Esophagus squamous epithelium (tissue), 5 donors: Measurements from ENCODE around the gene PDE9A. TPM values are rescaled to one million over a fixed set of nuclear protein-coding genes. Genes with fewer than 3 reads are reported as not detected.
"Not testable (repeated sequence)": the region's sequence is repeated elsewhere in the genome, so short reads cannot be mapped to it uniquely, and the experiment has no call there.

Experiments used
- DNase-seq: peaks from one replicate; lab custom pipeline; 2025; lab: John Stamatoyannopoulos, UW
- H3K27ac ChIP-seq, 4 donors: fragments of 200-600 bp; sonication (generic); one replicate each; pipeline ENCODE4 v1.5.1; 2016 to 2019; ENCODE audit warnings: mild to moderate bottlenecking in 1 of 4
- H3K27me3 ChIP-seq, 4 donors: fragments of 200-600 bp; sonication (generic); 1 replicate in 3 of 4; 2 replicates in 1 of 4; pipeline versions ENCODE4 v1.5.1 to v1.6.0; 2017 to 2021; ENCODE audit warnings: antibody characterized with exemption in 1 of 4
- H3K36me3 ChIP-seq, 3 donors: fragments of 200-600 bp; sonication (generic); one replicate each; pipeline ENCODE4 v1.5.1; 2016 to 2019
- H3K4me1 ChIP-seq, 3 donors: fragments of 200-600 bp; sonication (generic); one replicate each; pipeline ENCODE4 v1.5.1; 2017 to 2019
- H3K4me3 ChIP-seq, 4 donors: fragments of 200-600 bp; sonication (generic); 1 replicate in 3 of 4; 2 replicates in 1 of 4; pipeline ENCODE4 v1.5.1; 2016 to 2019; ENCODE audit warnings: mild to moderate bottlenecking in 2 of 4, moderate library complexity in 1 of 4
- H3K9me3 ChIP-seq, 3 donors: fragments of 200-600 bp; sonication (generic); one replicate each; pipeline ENCODE4 v1.5.1; 2016 to 2019
- CTCF ChIP-seq, 6 experiments: fragments of 450-650 bp in 4 of 6; fragments of 200-600 bp in 2 of 6; sonication (generic) in 2 of 6; IDR thresholded peaks; one replicate each; pipeline ENCODE4 v1.5.1; 2016 to 2019; ENCODE audit warnings: antibody characterized with exemption in 6 of 6, mild to moderate bottlenecking in 4 of 6, moderate library complexity in 4 of 6
- POLR2A ChIP-seq, 4 donors: fragments of 450-650 bp; IDR thresholded peaks; one replicate each; pipeline ENCODE4 v1.6.1; 2017; ENCODE audit warnings: antibody characterized with exemption in 4 of 4, mild to moderate bottlenecking in 4 of 4, moderate library complexity in 3 of 4
- WGBS, 2 donors: methylation state at CpG; one replicate each; pipeline ENCODE4 v1.1.5; 2018; 5-methylcytosine and 5-hydroxymethylcytosine counted together
- intact Hi-C: fragments of 100-400 bp; cut with DNase I; formaldehyde crosslinking; loops from one replicate; pipeline ENCODE4 v1.15.0; 2022
- total RNA-seq, 4 donors: library from RNA; depleted of rRNA; stranded (reverse); fragments of >200 nt; gene quantifications; one replicate each; pipeline ENCODE4 v1.1.0, GENCODE V29; 2016
- donor health status: DM: yes; HTN: yes; CAD: no.

Gene PDE9A
- total RNA-seq, 4 donors from 2014 or later, result 0.61 to 2.9 (median 1.8) TPM

DNA sequence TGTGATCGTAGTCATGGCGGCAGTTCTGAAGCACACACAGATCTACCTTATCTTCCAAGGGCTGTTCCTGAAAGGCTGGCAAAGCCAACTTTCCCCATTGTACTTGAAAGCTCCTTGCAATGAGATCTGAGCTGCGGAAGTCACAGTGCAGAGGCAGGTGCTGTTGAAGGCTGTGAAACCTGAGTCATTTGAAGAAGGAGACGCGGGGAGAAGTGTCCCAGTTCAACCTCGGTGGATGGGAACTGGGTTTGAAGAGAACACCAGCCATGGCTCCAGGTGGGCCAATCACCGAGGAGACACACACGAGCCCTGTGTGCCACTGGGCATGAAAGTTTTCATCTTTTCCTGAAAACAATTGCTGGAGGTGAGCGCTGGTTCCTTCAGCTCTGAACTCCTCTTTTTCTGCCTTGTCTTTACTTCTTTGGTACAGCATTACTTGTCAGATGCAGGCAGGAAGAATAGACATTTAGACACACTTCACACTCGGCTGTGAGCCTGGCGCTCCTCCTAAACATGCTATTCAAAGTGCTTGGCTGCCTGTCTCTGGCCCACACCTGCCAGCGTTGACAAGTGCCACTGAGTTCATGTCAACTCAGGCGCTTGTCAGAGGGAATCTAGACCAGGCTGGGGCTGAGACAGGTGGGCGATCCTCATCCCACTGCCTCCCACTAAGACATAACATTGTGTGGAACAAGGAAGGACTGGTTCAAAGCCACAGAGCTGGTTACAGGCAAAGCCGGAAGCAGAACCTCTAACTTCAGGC lies 25.7 kb upstream of the PDE9A start:
- DNase-seq, result no peak
- intact Hi-C loops, result no loop called here
- Histone ChIP-seq H3K9me3 (no peaks in the 10 kb centered on the region), H3K4me1 (no peaks in the 10 kb centered on the region), H3K36me3 (no peaks in the 10 kb centered on the region), H3K27me3 (peaks cover 0 to 33% (median 0%) of the 10 kb centered on the region in 4 donors), H3K4me3 (no peak overlapping the region), H3K27ac (no peak overlapping the region)
- 82 to 84% methylated on average over 12 to 15 of the region's 15 CpGs for WGBS, 2 donors
- no peak for TF ChIP-seq POLR2A (IDR thresholded peaks at IDR 0.05)
- no peak for TF ChIP-seq CTCF (IDR thresholded peaks at IDR 0.05)

DNA sequence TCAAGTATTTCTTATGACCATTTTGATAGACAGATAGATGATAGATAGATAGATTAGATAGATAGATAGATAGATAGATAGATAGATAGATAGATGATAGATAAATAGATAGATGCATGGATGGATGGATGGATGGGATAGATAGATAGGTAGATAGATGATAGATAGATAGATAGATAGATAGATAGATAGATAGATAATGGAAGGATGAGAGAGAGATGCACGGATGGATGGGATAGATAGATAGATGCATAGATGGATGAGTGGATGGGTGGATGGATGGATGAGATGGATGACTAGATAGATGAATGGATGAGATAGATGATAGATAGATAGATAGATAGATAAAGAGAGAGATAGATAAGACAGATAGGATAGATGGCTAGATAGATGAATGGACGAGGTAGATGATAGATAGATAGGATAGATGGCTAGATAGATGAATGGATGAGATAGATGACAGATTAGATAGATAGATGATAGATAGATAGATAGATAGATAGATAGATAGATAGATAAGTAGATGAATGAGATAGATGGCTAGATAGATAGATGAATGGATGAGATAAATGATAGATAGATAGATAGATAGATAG lies 24.9 kb upstream of the PDE9A start:
- DNase-seq, H3K27ac ChIP-seq: not testable (repeated sequence)

GRCh38 chr21:42629933-42630589 lies 23.4 kb upstream of the PDE9A start:
- intact Hi-C loops, result no loop called here
- TF ChIP-seq POLR2A (IDR thresholded peaks at IDR 0.05), result no peak
- no peak for TF ChIP-seq CTCF (IDR thresholded peaks at IDR 0.05)
- H3K4me1 ChIP-seq, result no peaks in the 10 kb centered on the region

More for the DNA sequence above, 24.9 kb upstream of the PDE9A start:
- H3K36me3 ChIP-seq, intact Hi-C loops, H3K4me1 ChIP-seq, H3K4me3 ChIP-seq, H3K9me3 ChIP-seq: not testable (repeated sequence)
- WGBS, 2 donors, result 80 to 82% methylated on average over 2 of the region's 2 CpGs
- peaks cover 0 to 33% (median 0%) of the 10 kb centered on the region in 4 donors for H3K27me3 ChIP-seq

DNA sequence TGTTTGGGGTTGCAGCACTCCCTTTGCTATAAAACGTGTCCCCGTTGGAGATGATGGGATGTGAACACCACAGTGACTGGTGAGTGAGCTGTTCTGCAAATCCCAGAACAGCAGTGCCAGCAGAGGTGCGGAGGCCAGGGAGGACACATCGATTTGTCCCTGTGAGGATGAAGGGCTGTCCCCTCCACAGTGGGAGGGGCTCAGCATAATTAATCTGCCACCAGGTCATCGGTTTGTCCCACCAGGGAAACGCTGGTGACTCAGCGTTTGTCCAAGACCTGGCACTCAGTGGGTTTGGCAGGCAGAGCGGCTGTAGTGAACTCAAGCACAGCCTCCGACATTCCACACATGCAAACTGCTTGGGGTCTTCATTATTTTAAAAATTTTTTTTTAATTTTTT lies 22.8 kb upstream of the PDE9A start:
- 59 to 74% methylated on average over 7 to 8 of the region's 9 CpGs for WGBS, 2 donors
- Histone ChIP-seq H3K36me3 (no peaks in the 10 kb centered on the region), H3K27ac (no peak overlapping the region), H3K27me3 (peaks cover 0 to 27% (median 0%) of the 10 kb centered on the region in 4 donors), H3K9me3 (no peaks in the 10 kb centered on the region), H3K4me1 (no peaks in the 10 kb centered on the region), H3K4me3 (no peak overlapping the region)
- no peak for TF ChIP-seq POLR2A (IDR thresholded peaks at IDR 0.05)
- no peak for TF ChIP-seq CTCF (IDR thresholded peaks at IDR 0.05)
- intact Hi-C loops, result no loop called here
- DNase-seq, result no peak

More at GRCh38 chr21:42629933-42630589, 23.4 kb upstream of the PDE9A start:
- Histone ChIP-seq H3K36me3 (no peaks in the 10 kb centered on the region), H3K27me3 (peaks cover 0 to 33% (median 0%) of the 10 kb centered on the region in 4 donors), H3K27ac (no peak overlapping the region), H3K9me3 (no peaks in the 10 kb centered on the region), H3K4me3 (no peak overlapping the region)
- DNase-seq, result no peak
- WGBS, 2 donors, result 69 to 77% methylated on average over 9 of the region's 9 CpGs

- no peak for DNase-seq
- intact Hi-C loops, result no loop called here
- WGBS, 2 donors, result 71 to 77% methylated on average over 4 of the region's 5 CpGs
- peaks cover 0 to 23% (median 0%) of the 10 kb centered on the region in 4 donors for H3K27me3 ChIP-seq
- no peaks in the 10 kb centered on the region for H3K9me3 ChIP-seq
- H3K36me3 ChIP-seq, result no peaks in the 10 kb centered on the region
- H3K4me1 ChIP-seq, result peaks cover 0 to 3% (median 2%) of the 10 kb centered on the region in 3 donors
- TF ChIP-seq POLR2A (IDR thresholded peaks at IDR 0.05), result no peak
- no peak for TF ChIP-seq CTCF (IDR thresholded peaks at IDR 0.05)
- H3K27ac ChIP-seq, result no peak overlapping the region
- H3K4me3 ChIP-seq, result no peak overlapping the region
These were observed 22.3 kb upstream of the PDE9A start for GRCh38 chr21:42631142-42631541.
